Panc1 (cell line): ENCODE results near the gene FBXW11. TPM values are rescaled to one million over a fixed set of nuclear protein-coding genes. Genes with fewer than 3 reads are reported as not detected.
"Not testable (repeated sequence)": the region's sequence is repeated elsewhere in the genome, so short reads cannot be mapped to it uniquely, and the experiment has no call there.

Source experiments
- ATAC-seq: fragments of 200-7000 bp; cut with Tn5 transposase; 2 replicates; pipeline ENCODE4 v1.9.1; 2020; ENCODE audit warnings: mild to moderate bottlenecking, moderate library complexity
- BruUV-seq: library from RNA; stranded (reverse); fragments of 400-500 nt; replicated peaks from 2 replicates; lab custom pipeline; 2021; lab: Mats Ljungman, UMichigan
- CTCF ChIA-PET: fragments of 300-600 bp; sonication (Branson Sonifier 250); formaldehyde crosslinking; loops from one replicate; lab custom pipeline; 2022; ENCODE audit warnings: antibody characterized with exemption; lab: Charles Lee
- POLR2A ChIA-PET: fragments of 300-600 bp; sonication (Branson Sonifier 250); formaldehyde crosslinking; loops from one replicate; lab custom pipeline; 2022; ENCODE audit warnings: antibody characterized with exemption; lab: Charles Lee
- DNase-seq: peaks from one replicate; pipeline ENCODE4 v3.0.0-alpha.2; 2010; ENCODE audit warnings: low read depth, low spot score
- H3K27ac ChIP-seq: 2 replicates; pipeline ENCODE4 v1.5.1; 2011; ENCODE audit warnings: mild to moderate bottlenecking, low read length, inconsistent platforms
- H3K27me3 ChIP-seq: fragments of 200-500 bp; sonication (Bioruptor generic); 2 replicates; pipeline ENCODE4 v1.6.0; 2014; ENCODE audit warnings: low read length, inconsistent platforms; ENCODE audit not compliant: control insufficient read depth, insufficient read depth
- H3K36me3 ChIP-seq: fragments of 200-500 bp; sonication (Bioruptor generic); 2 replicates; pipeline ENCODE4 v1.5.1; 2014; ENCODE audit warnings: inconsistent platforms, mild to moderate bottlenecking, low read length, moderate library complexity; ENCODE audit not compliant: control insufficient read depth, insufficient read depth
- H3K4me1 ChIP-seq: 2 replicates; pipeline ENCODE4 v1.5.1; 2011; ENCODE audit warnings: inconsistent platforms, mild to moderate bottlenecking, low read length, moderate library complexity; ENCODE audit not compliant: control insufficient read depth, insufficient read depth
- H3K4me3 ChIP-seq, 2 experiments: 2 replicates each; pipeline ENCODE4 v1.5.1; 2011 to 2012; ENCODE audit warnings: low read depth in 2 of 2, low read length in 2 of 2, mild to moderate bottlenecking in 2 of 2, inconsistent platforms in 1 of 2, moderate library complexity in 1 of 2
- H3K9me3 ChIP-seq: fragments of 200-500 bp; sonication (Bioruptor generic); 2 replicates; pipeline ENCODE4 v1.5.1; 2014; ENCODE audit warnings: low read depth, mild to moderate bottlenecking, inconsistent platforms, low read length, moderate library complexity; ENCODE audit not compliant: control insufficient read depth, insufficient read depth
- CTCF ChIP-seq: fragments of 450-650 bp; IDR thresholded peaks from 2 replicates; pipeline ENCODE4 v1.5.1; 2017; ENCODE audit warnings: mild to moderate bottlenecking
- POLR2AphosphoS5 ChIP-seq: IDR thresholded peaks from 2 replicates; pipeline ENCODE4 v1.6.1; 2012; ENCODE audit warnings: mild to moderate bottlenecking, low read depth, low read length, moderate library complexity
- REST ChIP-seq, 2 experiments: IDR thresholded peaks; 2 replicates each; pipeline ENCODE4 v1.6.1; 2011 to 2012; ENCODE audit warnings: low read depth in 2 of 2, control low read depth in 1 of 2, low read length in 1 of 2, mild to moderate bottlenecking in 1 of 2, moderate library complexity in 1 of 2; ENCODE audit not compliant: insufficient read depth in 1 of 2
- SIN3A ChIP-seq: IDR thresholded peaks from 2 replicates; pipeline ENCODE4 v1.6.1; 2012; ENCODE audit warnings: low read depth, mild to moderate bottlenecking, low read length, moderate library complexity, borderline replicate concordance; ENCODE audit not compliant: insufficient read depth
- TCF7L2 ChIP-seq: IDR thresholded peaks from 2 replicates; pipeline ENCODE4 v1.6.1; 2011; ENCODE audit warnings: mild to moderate bottlenecking, low read depth, low read length, inconsistent platforms
- in situ Hi-C: cut with HindIII; loops from 2 replicates; pipeline ENCODE4 v1.10.0; 2016; ENCODE audit warnings: low sequenced_read_pairs, low pct_unique_long_range_greater_than_20kb
- intact Hi-C: fragments of 100-400 bp; cut with micrococcal nuclease; formaldehyde crosslinking; loops from one replicate; pipeline ENCODE4 v1.10.0; 2022; ENCODE audit not compliant: unreplicated experiment
- total RNA-seq: library from RNA; stranded (reverse); gene quantifications from one replicate; pipeline ENCODE4 v1.2.1, GENCODE V29; 2021; ENCODE audit not compliant: unreplicated experiment

FBXW11 gene
- total RNA-seq, 1 experiment from 2014 or later: 111 TPM

GRCh38 chr5:172029876-172030275, 23.4 kb upstream of the FBXW11 start:
- in situ Hi-C loops: no loop called here
- no peaks in the 10 kb centered on the region for H3K4me1 ChIP-seq

GRCh38 chr5:172028167-172028566, 21.7 kb upstream of the FBXW11 start:
- Histone ChIP-seq H3K9me3 (no peaks in the 10 kb centered on the region), H3K4me1 (no peaks in the 10 kb centered on the region), H3K27ac (no peak overlapping the region), H3K4me3 (no peak overlapping the region), H3K27me3 (no peaks in the 10 kb centered on the region), H3K36me3 (no peaks in the 10 kb centered on the region)
- ChIA-PET CTCF (interaction anchor here (0.6 to 0.7 kb wide), 2 partner anchors 91 to 369 kb away, joined by 5 to 8 read pairs; no protein-coding TSS in a partner anchor), POLR2A (no interaction called here)
- DNase-seq: no peak
- in situ Hi-C loops: no loop called here
- no peak for ATAC-seq
- no peak for TF ChIP-seq REST (IDR thresholded peaks at IDR 0.05; ENCODE audit: insufficient read depth in 1 of 2, low read depth in 2 of 2, low read length in 1 of 2)
- TF ChIP-seq TCF7L2: no peak
- TF ChIP-seq SIN3A: no peak
- TF ChIP-seq POLR2AphosphoS5: no peak
- TF ChIP-seq CTCF: no peak
- intact Hi-C loops: no loop called here
- no TSS peak for BruUV-seq

More at GRCh38 chr5:172029876-172030275, 23.4 kb upstream of the FBXW11 start:
- Histone ChIP-seq H3K4me3 (no peak overlapping the region), H3K27ac (no peak overlapping the region), H3K27me3 (no peaks in the 10 kb centered on the region), H3K9me3 (no peaks in the 10 kb centered on the region), H3K36me3 (no peaks in the 10 kb centered on the region)
- POLR2A ChIA-PET: interaction anchor here (0.6 kb wide), 1 partner anchor 67 kb away, joined by 3 read pairs; no protein-coding TSS in a partner anchor
- no peak for ATAC-seq
- CTCF ChIA-PET: no interaction called here
- no peak for TF ChIP-seq CTCF
- no peak for TF ChIP-seq POLR2AphosphoS5
- TF ChIP-seq TCF7L2: no peak
- TF ChIP-seq REST (IDR thresholded peaks at IDR 0.05; ENCODE audit: insufficient read depth in 1 of 2, low read depth in 2 of 2, low read length in 1 of 2): no peak
- no peak for TF ChIP-seq SIN3A
- no TSS peak for BruUV-seq
- no peak for DNase-seq
- intact Hi-C loops: no loop called here

GRCh38 chr5:172020110-172020786, 13.8 kb upstream of the FBXW11 start:
- H3K9me3 ChIP-seq, H3K27me3 ChIP-seq, H3K4me3 ChIP-seq, DNase-seq, H3K27ac ChIP-seq, intact Hi-C loops, in situ Hi-C loops, BruUV-seq, H3K4me1 ChIP-seq, H3K36me3 ChIP-seq: not testable (repeated sequence)
- ChIA-PET POLR2A (interaction anchor here (0.6 kb wide), 1 partner anchor 279 kb away, joined by 3 read pairs; no protein-coding TSS in a partner anchor), CTCF (interaction anchor here (0.6 to 1.1 kb wide), 3 partner anchors 13 to 169 kb away, joined by 3 to 15 read pairs (median 3); no protein-coding TSS in a partner anchor)
- ATAC-seq: peak; percentile 47; the same call in 1 of the 2 replicates
